Subcutaneous adipose tissue (tissue), 4 donors: ENCODE measurements around the gene ADPRHL1. TPM values are rescaled to one million over a fixed set of nuclear protein-coding genes. Genes with fewer than 3 reads are reported as not detected.

Source experiments
- CTCF ChIP-seq: fragments of 450-650 bp; IDR thresholded peaks from one replicate; pipeline ENCODE4 v1.5.1; 2016; ENCODE audit warnings: low read depth, mild to moderate bottlenecking, control low read depth, antibody characterized with exemption, moderate library complexity
- total RNA-seq, 4 donors: library from RNA; depleted of rRNA; stranded (reverse); fragments of >200 nt; gene quantifications; one replicate each; pipeline ENCODE4 v1.1.0, GENCODE V29; 2016

ADPRHL1 gene
- total RNA-seq, 4 donors from 2014 or later: 2.2 to 5.3 (median 2.9) TPM

GRCh38 chr13:113493315-113493951 is 40.1 kb upstream of the ADPRHL1 start:
- no peak for TF ChIP-seq CTCF

GRCh38 chr13:113491982-113492381 is 38.7 kb upstream of the ADPRHL1 start:
- no peak for TF ChIP-seq CTCF

GRCh38 chr13:113491418-113491883 is 38.2 kb upstream of the ADPRHL1 start:
- TF ChIP-seq CTCF: no peak

- no peak for TF ChIP-seq CTCF
Observed at GRCh38 chr13:113490496-113491417, 37.5 kb upstream of the ADPRHL1 start, which contains the start of gene DCUN1D2. DCUN1D2 (minus strand) TSS chr13:113490711; CDS start chr13:113490669, 42 bp downstream.

GRCh38 chr13:113489549-113490495 is 36.5 kb upstream of the ADPRHL1 start:
- TF ChIP-seq CTCF: no peak

GRCh38 chr13:113489171-113489548 is 35.9 kb upstream of the ADPRHL1 start:
- no peak for TF ChIP-seq CTCF
